B cell (primary cell): Measurements from ENCODE around the gene MTG2. TPM values are rescaled to one million over a fixed set of nuclear protein-coding genes. Genes with fewer than 3 reads are reported as not detected.
"Not testable (repeated sequence)": the region's sequence is repeated elsewhere in the genome, so short reads cannot be mapped to it uniquely, and the experiment has no call there.

Experiments
- ATAC-seq: fragments of 200-7000 bp; cut with Tn5 transposase; one replicate; pipeline ENCODE4 v1.10.0; 2021; ENCODE audit warnings: low read depth, mild to moderate bottlenecking, moderate number of reproducible peaks, moderate library complexity
- CTCF ChIA-PET: fragments of 350-600 bp; sonication (Branson Sonifier 250); formaldehyde crosslinking; loops from one replicate; lab custom pipeline; 2021; ENCODE audit warnings: antibody characterized with exemption, inconsistent platforms; lab: Charles Lee
- POLR2A ChIA-PET: fragments of 350-600 bp; sonication (Branson Sonifier 250); formaldehyde crosslinking; loops from one replicate; lab custom pipeline; 2021; ENCODE audit warnings: antibody characterized with exemption; lab: Charles Lee
- DNase-seq: peaks from one replicate; pipeline ENCODE4 v3.0.0; 2013
- H2AFZ ChIP-seq: 2 replicates; pipeline ENCODE4 v1.6.1; 2012; ENCODE audit warnings: mild to moderate bottlenecking, low read depth, low read length; ENCODE audit not compliant: insufficient read depth, poor library complexity, severe bottlenecking
- H3K27ac ChIP-seq, 2 donors: 1 replicate in 1 of 2; 2 replicates in 1 of 2; pipeline ENCODE4 v1.5.1; 2012 to 2013; ENCODE audit warnings: low read length in 2 of 2, mild to moderate bottlenecking in 2 of 2, moderate library complexity in 1 of 2
- H3K27me3 ChIP-seq, 4 experiments: fragments of 200-600 bp in 1 of 4; sonication (generic) in 1 of 4; replicated peaks in 1 of 4; 1 replicate in 2 of 4; 2 replicates in 2 of 4; pipeline versions ENCODE4 v1.6.1 to v1.7.0; 2013 to 2016; ENCODE audit warnings: low read length in 3 of 4, mild to moderate bottlenecking in 2 of 4, mixed read lengths in 1 of 4, moderate library complexity in 1 of 4; ENCODE audit not compliant: insufficient read depth in 4 of 4, control insufficient read depth in 3 of 4; ENCODE audit errors: control extremely low read depth in 1 of 4
- H3K36me3 ChIP-seq, 2 experiments: replicated peaks in 1 of 2; 1 replicate in 1 of 2; 2 replicates in 1 of 2; pipeline versions ENCODE4 v1.6.1 to v1.7.1; 2013; ENCODE audit warnings: low read length in 1 of 2; ENCODE audit not compliant: insufficient read depth in 2 of 2, control insufficient read depth in 1 of 2; ENCODE audit errors: control extremely low read depth in 1 of 2, extremely low read depth in 1 of 2
- H3K4me1 ChIP-seq, 2 donors: fragments of 200-600 bp in 1 of 2; sonication (generic) in 1 of 2; 1 replicate in 1 of 2; 2 replicates in 1 of 2; pipeline versions ENCODE4 v1.5.1 to v1.6.1; 2013 to 2017; ENCODE audit warnings: low read length in 2 of 2; ENCODE audit not compliant: control insufficient read depth in 2 of 2, insufficient read depth in 2 of 2
- H3K4me2 ChIP-seq: replicated peaks from 2 replicates; pipeline ENCODE3; 2012; ENCODE audit warnings: mild to moderate bottlenecking, low read depth, low read length; ENCODE audit not compliant: poor library complexity, severe bottlenecking
- H3K4me3 ChIP-seq, 5 experiments: fragments of 200-600 bp in 1 of 5; sonication (generic) in 1 of 5; 1 replicate in 3 of 5; 2 replicates in 2 of 5; pipeline versions ENCODE4 v1.5.1 to v1.7.0; 2011 to 2016; ENCODE audit warnings: low read length in 4 of 5, mild to moderate bottlenecking in 4 of 5, low read depth in 2 of 5, control low read depth in 1 of 5, moderate library complexity in 1 of 5; ENCODE audit not compliant: insufficient read depth in 1 of 5; ENCODE audit errors: control extremely low read depth in 1 of 5, extremely low read depth in 1 of 5
- H3K79me2 ChIP-seq: fragments of 200-600 bp; sonication (generic); one replicate; pipeline ENCODE4 v1.6.0; 2016; ENCODE audit warnings: low read length; ENCODE audit not compliant: control insufficient read depth, insufficient read depth
- H3K9ac ChIP-seq: fragments of 200-600 bp; sonication (generic); 2 replicates; pipeline ENCODE4 v1.6.1; 2017; ENCODE audit warnings: mild to moderate bottlenecking, low read length, moderate library complexity
- H3K9me3 ChIP-seq, 3 donors: one replicate each; pipeline versions ENCODE4 v1.6.1 to v1.7.1; 2013; ENCODE audit warnings: low read length in 2 of 3; ENCODE audit not compliant: control insufficient read depth in 2 of 3, insufficient read depth in 1 of 3; ENCODE audit errors: control extremely low read depth in 1 of 3
- H4K20me1 ChIP-seq: 2 replicates; pipeline ENCODE4 v1.6.0; 2012; ENCODE audit warnings: mild to moderate bottlenecking, low read length; ENCODE audit not compliant: insufficient read depth, control insufficient read depth, poor library complexity, severe bottlenecking
- H3K27ac Mint-ChIP-seq: one replicate; pipeline ENCODE4 v1.8.0; 2021; ENCODE audit warnings: mixed read lengths
- H3K27me3 Mint-ChIP-seq: one replicate; pipeline ENCODE4 v1.8.0; 2021; ENCODE audit warnings: mixed read lengths
- H3K4me1 Mint-ChIP-seq: one replicate; pipeline ENCODE4 v1.8.0; 2021; ENCODE audit warnings: mixed read lengths
- H3K4me3 Mint-ChIP-seq: one replicate; pipeline ENCODE4 v1.8.0; 2021; ENCODE audit warnings: mixed read lengths
- H3K9me3 Mint-ChIP-seq: one replicate; pipeline ENCODE4 v1.8.0; 2022; ENCODE audit warnings: mixed read lengths; ENCODE audit not compliant: insufficient read depth
- EZH2 ChIP-seq: IDR thresholded peaks from 2 replicates; pipeline ENCODE4 v1.6.1; 2012; ENCODE audit warnings: borderline replicate concordance, low read depth, mild to moderate bottlenecking, moderate library complexity, low read length; ENCODE audit not compliant: insufficient read depth, poor library complexity, severe bottlenecking
- WGBS: methylation state at CpG from one replicate; pipeline ENCODE4 v1.1.5; 2013; ENCODE audit warnings: missing lambda C conversion rate; ENCODE audit not compliant: insufficient coverage; 5-methylcytosine and 5-hydroxymethylcytosine counted together
- intact Hi-C: fragments of 100-400 bp; cut with micrococcal nuclease; formaldehyde crosslinking; loops from one replicate; pipeline ENCODE4 v1.10.0; 2022
- polyA plus RNA-seq: library from polyadenylated mRNA; depleted of rRNA; stranded (reverse); fragments of >200 nt; gene quantifications from 2 replicates; pipeline ENCODE4 v1.2.3, GENCODE V29; 2012
- total RNA-seq, 2 donors: library from RNA; stranded (reverse); fragments of 120-200 nt in 1 of 2; gene quantifications; 1 replicate in 1 of 2; 2 replicates in 1 of 2; pipeline versions ENCODE4 v1.2.3 to v1.2.4, GENCODE V29; 2013 to 2022
- TF ChIP-seq, protein P1 (sequence below): fragments of 200-600 bp; IDR thresholded peaks from one replicate; pipeline ENCODE4 v1.8.0; 2022; ENCODE audit warnings: antibody characterized with exemption, mild to moderate bottlenecking

The MTG2 gene
- total and polyA plus RNA-seq, 2 donors (not counting 1 experiment from before 2014, with no cell fraction given), result 29.6 to 48.4 TPM

DNA sequence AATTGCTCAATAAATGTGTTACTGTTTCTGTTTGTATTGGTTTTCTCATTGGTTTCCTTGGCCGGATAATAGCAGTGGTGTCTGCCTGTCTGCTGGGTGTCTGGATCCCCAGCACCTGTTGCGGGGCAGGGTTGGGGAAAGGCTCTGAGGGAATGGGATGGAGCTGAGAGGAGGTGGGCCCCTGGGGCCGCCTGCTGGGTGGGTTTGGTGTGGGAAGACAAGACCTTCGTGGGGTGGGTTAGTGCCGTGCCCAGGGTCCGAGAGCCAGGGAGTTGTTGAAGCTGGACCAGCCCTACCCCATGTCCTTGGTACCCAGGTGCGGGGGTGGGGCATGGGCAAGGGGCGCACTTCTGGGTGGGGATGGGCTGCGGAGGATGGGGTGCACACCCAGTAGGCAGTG, 35.3 kb upstream of the MTG2 start:
- no peak overlapping the region for H3K4me3 Mint-ChIP-seq
- TF ChIP-seq, protein P1, sequence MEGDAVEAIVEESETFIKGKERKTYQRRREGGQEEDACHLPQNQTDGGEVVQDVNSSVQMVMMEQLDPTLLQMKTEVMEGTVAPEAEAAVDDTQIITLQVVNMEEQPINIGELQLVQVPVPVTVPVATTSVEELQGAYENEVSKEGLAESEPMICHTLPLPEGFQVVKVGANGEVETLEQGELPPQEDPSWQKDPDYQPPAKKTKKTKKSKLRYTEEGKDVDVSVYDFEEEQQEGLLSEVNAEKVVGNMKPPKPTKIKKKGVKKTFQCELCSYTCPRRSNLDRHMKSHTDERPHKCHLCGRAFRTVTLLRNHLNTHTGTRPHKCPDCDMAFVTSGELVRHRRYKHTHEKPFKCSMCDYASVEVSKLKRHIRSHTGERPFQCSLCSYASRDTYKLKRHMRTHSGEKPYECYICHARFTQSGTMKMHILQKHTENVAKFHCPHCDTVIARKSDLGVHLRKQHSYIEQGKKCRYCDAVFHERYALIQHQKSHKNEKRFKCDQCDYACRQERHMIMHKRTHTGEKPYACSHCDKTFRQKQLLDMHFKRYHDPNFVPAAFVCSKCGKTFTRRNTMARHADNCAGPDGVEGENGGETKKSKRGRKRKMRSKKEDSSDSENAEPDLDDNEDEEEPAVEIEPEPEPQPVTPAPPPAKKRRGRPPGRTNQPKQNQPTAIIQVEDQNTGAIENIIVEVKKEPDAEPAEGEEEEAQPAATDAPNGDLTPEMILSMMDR, result no peak
- no peak for TF ChIP-seq EZH2
- Histone ChIP-seq H3K4me1 (peaks cover 7 to 9% of the 10 kb centered on the region in 2 donors), H3K9me3 (peaks cover 0 to 4% (median 0%) of the 10 kb centered on the region in 3 donors), H3K79me2 (peaks cover 80% of the 10 kb centered on the region), H2AFZ (no peak overlapping the region), H4K20me1 (peaks cover 65% of the 10 kb centered on the region), H3K36me3 (no peaks in the 10 kb centered on the region), H3K27me3 (no peaks in the 10 kb centered on the region), H3K27ac (no peak overlapping the region), H3K4me3 (no peak overlapping the region), H3K9ac (no peak overlapping the region), H3K4me2 (no peak overlapping the region)
- intact Hi-C loops, result no loop called here
- 100% methylated on average over 9 of the region's 9 CpGs for WGBS
- ChIA-PET CTCF (no interaction called here), POLR2A (no interaction called here)
- H3K27me3 Mint-ChIP-seq, result no peaks in the 10 kb centered on the region
- DNase-seq (no peak), ATAC-seq (no peak)
- H3K27ac Mint-ChIP-seq, result no peak overlapping the region
- peaks cover 18% of the 10 kb centered on the region for H3K4me1 Mint-ChIP-seq
- no peaks in the 10 kb centered on the region for H3K9me3 Mint-ChIP-seq

DNA sequence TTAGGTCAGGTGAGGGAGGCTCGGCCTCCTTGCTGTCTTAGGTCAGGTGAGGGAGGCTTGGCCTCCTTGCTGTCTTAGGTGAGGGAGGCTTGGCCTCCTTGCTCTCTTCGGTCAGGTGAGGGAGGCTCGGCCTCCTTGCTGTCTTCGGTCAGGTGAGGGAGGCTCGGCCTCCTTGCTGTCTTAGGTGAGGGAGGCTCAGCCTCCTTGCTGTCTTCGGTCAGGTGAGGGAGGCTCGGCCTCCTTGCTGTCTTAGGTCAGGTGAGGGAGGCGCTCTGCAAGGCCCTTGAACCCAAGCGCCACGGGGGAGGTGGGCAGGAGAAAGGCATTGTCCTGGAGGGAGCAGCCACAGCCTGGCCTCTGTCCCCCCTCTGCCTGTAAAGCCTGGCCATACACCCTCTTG, 34.4 kb upstream of the MTG2 start:
- H3K4me2 ChIP-seq, ATAC-seq, H3K27me3 ChIP-seq, H2AFZ ChIP-seq, H3K4me1 ChIP-seq, H3K27ac ChIP-seq, intact Hi-C loops, H3K36me3 ChIP-seq, POLR2A ChIA-PET, DNase-seq, H3K27ac Mint-ChIP-seq, CTCF ChIA-PET, H3K9ac ChIP-seq, H3K9me3 Mint-ChIP-seq, H3K27me3 Mint-ChIP-seq, H3K4me3 ChIP-seq, H3K4me3 Mint-ChIP-seq: not testable (repeated sequence)
- Histone ChIP-seq H3K9me3 (peaks cover 0 to 13% (median 0%) of the 10 kb centered on the region in 3 donors), H4K20me1 (peaks cover 64% of the 10 kb centered on the region), H3K79me2 (peaks cover 86% of the 10 kb centered on the region)
- WGBS, result 100% methylated on average over 7 of the region's 10 CpGs
- H3K4me1 Mint-ChIP-seq, result peaks cover 18% of the 10 kb centered on the region
